SK-N-SH (cell line): ENCODE data around the gene FBXW11.

ENCODE experiments used
- MXI1 ChIP-seq: IDR thresholded peaks from 2 replicates; pipeline ENCODE4 v1.6.1; 2012; ENCODE audit warnings: mild to moderate bottlenecking, low read depth, low read length, improper control_type of control experiment
- RAD21 ChIP-seq: IDR thresholded peaks from 2 replicates; pipeline ENCODE4 v1.6.1; 2012; ENCODE audit warnings: mild to moderate bottlenecking, low read length
- RCOR1 ChIP-seq: fragments of 150-350 bp; IDR thresholded peaks from 2 replicates; pipeline ENCODE4 v1.6.1; 2017; ENCODE audit warnings: antibody characterized with exemption, low read length
- RFX5 ChIP-seq: IDR thresholded peaks from 2 replicates; pipeline ENCODE4 v1.6.1; 2012; ENCODE audit warnings: mild to moderate bottlenecking, improper control_type of control experiment, low read length
- TAF1 ChIP-seq: IDR thresholded peaks from 2 replicates; pipeline ENCODE4 v1.6.1; 2012; ENCODE audit warnings: low read depth, mild to moderate bottlenecking, low read length, moderate library complexity, borderline replicate concordance
- YY1 ChIP-seq: IDR thresholded peaks from 2 replicates; pipeline ENCODE4 v1.4.0; 2012; ENCODE audit warnings: low read depth, mild to moderate bottlenecking
- TF ChIP-seq, protein P1 (sequence below): fragments of 200-600 bp; sonication (generic); IDR thresholded peaks from 2 replicates; pipeline ENCODE4 v1.6.1; 2017; ENCODE audit warnings: antibody characterized with exemption, mild to moderate bottlenecking, moderate library complexity
- TF ChIP-seq, protein P2 (sequence below): fragments of 150-350 bp; IDR thresholded peaks from 2 replicates; pipeline ENCODE4 v1.6.1; 2017; ENCODE audit warnings: antibody characterized with exemption, low read length, low read depth, borderline replicate concordance

DNA sequence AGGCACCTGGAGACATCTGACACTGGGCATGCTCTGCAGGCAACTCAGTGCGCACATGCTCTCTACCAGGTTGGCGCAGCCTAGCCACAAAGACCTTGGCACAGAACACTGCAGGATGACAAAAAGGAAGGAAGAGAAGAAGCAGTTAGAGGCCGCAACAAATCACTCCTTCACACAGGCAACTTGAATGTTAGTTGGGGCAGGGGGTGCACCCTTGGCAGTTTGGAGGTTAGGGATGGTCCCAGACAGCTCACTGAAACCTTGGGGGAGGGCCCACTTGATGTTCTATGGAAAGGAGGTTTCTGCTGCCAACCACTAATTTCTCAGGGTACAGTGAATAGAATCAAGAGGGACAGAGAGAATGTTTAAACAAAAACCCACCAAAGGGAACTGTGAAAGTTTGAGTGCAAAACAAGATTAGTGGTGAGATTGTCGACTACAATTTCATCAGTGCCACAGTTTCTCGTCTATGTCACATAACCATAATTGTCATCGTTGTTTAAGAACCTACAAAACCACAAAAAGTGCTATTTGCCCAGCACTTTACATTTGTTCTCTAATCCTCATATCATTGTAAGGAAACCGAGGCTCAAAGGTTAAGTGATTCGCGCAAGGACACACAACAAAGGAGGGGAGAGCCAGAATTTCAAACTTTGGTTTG, 48.7 kb downstream of the FBXW11 start:
- TF ChIP-seq, protein P1, sequence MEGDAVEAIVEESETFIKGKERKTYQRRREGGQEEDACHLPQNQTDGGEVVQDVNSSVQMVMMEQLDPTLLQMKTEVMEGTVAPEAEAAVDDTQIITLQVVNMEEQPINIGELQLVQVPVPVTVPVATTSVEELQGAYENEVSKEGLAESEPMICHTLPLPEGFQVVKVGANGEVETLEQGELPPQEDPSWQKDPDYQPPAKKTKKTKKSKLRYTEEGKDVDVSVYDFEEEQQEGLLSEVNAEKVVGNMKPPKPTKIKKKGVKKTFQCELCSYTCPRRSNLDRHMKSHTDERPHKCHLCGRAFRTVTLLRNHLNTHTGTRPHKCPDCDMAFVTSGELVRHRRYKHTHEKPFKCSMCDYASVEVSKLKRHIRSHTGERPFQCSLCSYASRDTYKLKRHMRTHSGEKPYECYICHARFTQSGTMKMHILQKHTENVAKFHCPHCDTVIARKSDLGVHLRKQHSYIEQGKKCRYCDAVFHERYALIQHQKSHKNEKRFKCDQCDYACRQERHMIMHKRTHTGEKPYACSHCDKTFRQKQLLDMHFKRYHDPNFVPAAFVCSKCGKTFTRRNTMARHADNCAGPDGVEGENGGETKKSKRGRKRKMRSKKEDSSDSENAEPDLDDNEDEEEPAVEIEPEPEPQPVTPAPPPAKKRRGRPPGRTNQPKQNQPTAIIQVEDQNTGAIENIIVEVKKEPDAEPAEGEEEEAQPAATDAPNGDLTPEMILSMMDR: no peak
- TF ChIP-seq YY1: no peak
- TF ChIP-seq, protein P2, sequence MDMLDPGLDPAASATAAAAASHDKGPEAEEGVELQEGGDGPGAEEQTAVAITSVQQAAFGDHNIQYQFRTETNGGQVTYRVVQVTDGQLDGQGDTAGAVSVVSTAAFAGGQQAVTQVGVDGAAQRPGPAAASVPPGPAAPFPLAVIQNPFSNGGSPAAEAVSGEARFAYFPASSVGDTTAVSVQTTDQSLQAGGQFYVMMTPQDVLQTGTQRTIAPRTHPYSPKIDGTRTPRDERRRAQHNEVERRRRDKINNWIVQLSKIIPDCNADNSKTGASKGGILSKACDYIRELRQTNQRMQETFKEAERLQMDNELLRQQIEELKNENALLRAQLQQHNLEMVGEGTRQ: no peak
- TF ChIP-seq MXI1: no peak
- no peak for TF ChIP-seq TAF1
- TF ChIP-seq RAD21: no peak
- TF ChIP-seq RFX5: no peak
- no peak for TF ChIP-seq RCOR1
